Activated CD4-positive, alpha-beta T cell treated with anti-CD3 and anti-CD28 coated beads, Interleukin-2, Interleukin-4, amounts not matched to agents 100 ng/mL and 50 ng/mL, durations not matched to agents 16 hours and 8 hours (primary cell): Measurements from ENCODE around the gene OR5K3.

ENCODE experiments used
- DNase-seq: peaks from one replicate; pipeline ENCODE4 v3.0.0-alpha.2; 2020; ENCODE audit warnings: low spot score

Gene OR5K3

GRCh38 chr3:98433764-98434163 is 43.3 kb downstream of the OR5K3 start:
- no peak for DNase-seq

- no peak for DNase-seq
Observed at GRCh38 chr3:98434412-98434811, 43.9 kb downstream of the OR5K3 start.

- no peak for DNase-seq
Observed at GRCh38 chr3:98440283-98440682, 49.8 kb downstream of the OR5K3 start.
